HUES64 (cell line): Measurements from ENCODE around the gene UBASH3A.
"Not testable (repeated sequence)": the region's sequence is repeated elsewhere in the genome, so short reads cannot be mapped to it uniquely, and the experiment has no call there.

Source experiments
- H3K27ac ChIP-seq: 2 replicates; pipeline ENCODE4 v1.7.0; 2013; ENCODE audit warnings: low read depth, low read length, inconsistent platforms
- H3K27me3 ChIP-seq: 2 replicates; pipeline ENCODE4 v1.6.1; 2013; ENCODE audit warnings: mild to moderate bottlenecking, low read length; ENCODE audit not compliant: insufficient read depth
- H3K36me3 ChIP-seq: 2 replicates; pipeline ENCODE4 v1.6.1; 2013; ENCODE audit warnings: mild to moderate bottlenecking, low read length; ENCODE audit not compliant: insufficient read depth
- H3K4me1 ChIP-seq: 2 replicates; pipeline ENCODE4 v1.6.1; 2013; ENCODE audit warnings: mild to moderate bottlenecking, low read length, moderate library complexity; ENCODE audit not compliant: insufficient read depth
- H3K4me3 ChIP-seq: 2 replicates; pipeline ENCODE4 v1.5.1; 2013; ENCODE audit warnings: mild to moderate bottlenecking, low read length, moderate library complexity
- H3K9ac ChIP-seq: 2 replicates; pipeline ENCODE4 v1.6.1; 2013; ENCODE audit warnings: mild to moderate bottlenecking, low read depth, low read length
- H3K9me3 ChIP-seq: 2 replicates; pipeline ENCODE4 v1.6.1; 2013; ENCODE audit warnings: low read depth, low read length; ENCODE audit not compliant: insufficient read depth
- WGBS: fragments of 150-250, 120-280 bp; methylation state at CpG from one replicate; pipeline ENCODE4 v1.1.7; 2013; ENCODE audit warnings: missing lambda C conversion rate; 5-methylcytosine and 5-hydroxymethylcytosine counted together

Gene UBASH3A

GRCh38 chr21:42404539-42404938 is 837 bp downstream of the UBASH3A start:
- Histone ChIP-seq H3K36me3 (no peaks in the 10 kb centered on the region), H3K4me3 (no peak overlapping the region), H3K9ac (no peak overlapping the region), H3K27ac (no peak overlapping the region), H3K4me1 (no peaks in the 10 kb centered on the region), H3K27me3 (no peaks in the 10 kb centered on the region), H3K9me3 (peaks cover 8% of the 10 kb centered on the region)
- 89% methylated on average over 10 of the region's 10 CpGs for WGBS

GRCh38 chr21:42405064-42406013 is 1.6 kb downstream of the UBASH3A start:
- Histone ChIP-seq H3K9me3 (peaks cover 8% of the 10 kb centered on the region), H3K4me3 (no peak overlapping the region), H3K27ac (no peak overlapping the region), H3K36me3 (no peaks in the 10 kb centered on the region), H3K4me1 (no peaks in the 10 kb centered on the region; the same call in 1 of the 2 replicates), H3K27me3 (no peaks in the 10 kb centered on the region), H3K9ac (no peak overlapping the region)
- WGBS: 91% methylated on average over 22 of the region's 23 CpGs

- Histone ChIP-seq H3K36me3 (no peaks in the 10 kb centered on the region), H3K9ac (no peak overlapping the region), H3K4me3 (no peak overlapping the region), H3K4me1 (no peaks in the 10 kb centered on the region; the same call in 1 of the 2 replicates), H3K27me3 (no peaks in the 10 kb centered on the region), H3K27ac (no peak overlapping the region), H3K9me3 (peaks cover 8% of the 10 kb centered on the region)
- 92% methylated on average over 9 of the region's 10 CpGs for WGBS
These were observed 2.5 kb downstream of the UBASH3A start for GRCh38 chr21:42406201-42406621.

GRCh38 chr21:42406866-42407265 is 3.2 kb downstream of the UBASH3A start:
- no peak overlapping the region for H3K9ac ChIP-seq
- WGBS: 84% methylated on average over 7 of the region's 7 CpGs
- no peak overlapping the region for H3K27ac ChIP-seq
- H3K36me3 ChIP-seq: no peaks in the 10 kb centered on the region
- H3K27me3 ChIP-seq: no peaks in the 10 kb centered on the region
- H3K9me3 ChIP-seq: peaks cover 3% of the 10 kb centered on the region
- H3K4me3 ChIP-seq: no peak overlapping the region
- no peaks in the 10 kb centered on the region; the same call in 1 of the 2 replicates for H3K4me1 ChIP-seq

GRCh38 chr21:42407476-42407875 is 3.8 kb downstream of the UBASH3A start:
- H3K27ac ChIP-seq: no peak overlapping the region
- no peaks in the 10 kb centered on the region; the same call in 1 of the 2 replicates for H3K4me1 ChIP-seq
- H3K4me3 ChIP-seq: no peak overlapping the region
- no peak overlapping the region for H3K9ac ChIP-seq
- WGBS: 95% methylated on average over 5 of the region's 5 CpGs
- no peaks in the 10 kb centered on the region for H3K9me3 ChIP-seq
- no peaks in the 10 kb centered on the region for H3K27me3 ChIP-seq
- no peaks in the 10 kb centered on the region for H3K36me3 ChIP-seq

- H3K9me3 ChIP-seq, H3K4me3 ChIP-seq, H3K27me3 ChIP-seq, H3K4me1 ChIP-seq, H3K27ac ChIP-seq, H3K9ac ChIP-seq, H3K36me3 ChIP-seq: not testable (repeated sequence)
- WGBS: 88% methylated on average over 3 of the region's 5 CpGs
These were observed 5.0 kb downstream of the UBASH3A start for GRCh38 chr21:42408718-42409117.

- Histone ChIP-seq H3K9ac (no peak overlapping the region), H3K4me3 (no peak overlapping the region), H3K27me3 (no peaks in the 10 kb centered on the region), H3K27ac (no peak overlapping the region), H3K9me3 (no peaks in the 10 kb centered on the region), H3K4me1 (no peaks in the 10 kb centered on the region; the same call in 1 of the 2 replicates), H3K36me3 (no peaks in the 10 kb centered on the region)
- 89% methylated on average over 7 of the region's 7 CpGs for WGBS
These were observed 5.7 kb downstream of the UBASH3A start for GRCh38 chr21:42409366-42409765.

GRCh38 chr21:42411197-42411869 is 7.6 kb downstream of the UBASH3A start:
- Histone ChIP-seq H3K4me3 (no peak overlapping the region), H3K4me1 (peaks cover 2% of the 10 kb centered on the region; the same call in 1 of the 2 replicates), H3K9me3 (no peaks in the 10 kb centered on the region), H3K9ac (no peak overlapping the region), H3K36me3 (no peaks in the 10 kb centered on the region), H3K27me3 (no peaks in the 10 kb centered on the region), H3K27ac (no peak overlapping the region)
- WGBS: 70% methylated on average over 6 of the region's 7 CpGs

- H3K27me3 ChIP-seq: no peaks in the 10 kb centered on the region
These were observed 8.4 kb downstream of the UBASH3A start for GRCh38 chr21:42411891-42412635.

GRCh38 chr21:42412636-42412933 is 8.9 kb downstream of the UBASH3A start:
- Histone ChIP-seq H3K9ac (no peak overlapping the region), H3K4me3 (no peak overlapping the region), H3K27ac (no peak overlapping the region), H3K9me3 (no peaks in the 10 kb centered on the region), H3K36me3 (no peaks in the 10 kb centered on the region), H3K27me3 (no peaks in the 10 kb centered on the region), H3K4me1 (peaks cover 2% of the 10 kb centered on the region; the same call in 1 of the 2 replicates)
- 92% methylated on average over 5 of the region's 5 CpGs for WGBS

More at GRCh38 chr21:42411891-42412635, 8.4 kb downstream of the UBASH3A start:
- Histone ChIP-seq H3K4me1 (peaks cover 2% of the 10 kb centered on the region; the same call in 1 of the 2 replicates), H3K27ac (no peak overlapping the region), H3K9me3 (no peaks in the 10 kb centered on the region), H3K36me3 (no peaks in the 10 kb centered on the region), H3K4me3 (no peak overlapping the region), H3K9ac (no peak overlapping the region)
- WGBS: 83% methylated on average over 21 of the region's 21 CpGs

GRCh38 chr21:42413093-42413492 is 9.4 kb downstream of the UBASH3A start:
- Histone ChIP-seq H3K9ac (no peak overlapping the region), H3K4me1 (peaks cover 2% of the 10 kb centered on the region; the same call in 1 of the 2 replicates), H3K36me3 (no peaks in the 10 kb centered on the region), H3K27me3 (no peaks in the 10 kb centered on the region; the same call in 1 of the 2 replicates), H3K27ac (no peak overlapping the region), H3K9me3 (no peaks in the 10 kb centered on the region), H3K4me3 (no peak overlapping the region)
- 91% methylated on average over 14 of the region's 14 CpGs for WGBS
